PC-9 (cell line): Measurements from ENCODE around the gene SLCO2B1. TPM values are rescaled to one million over a fixed set of nuclear protein-coding genes. Genes with fewer than 3 reads are reported as not detected.

Experiments
- BruUV-seq: library from RNA; stranded (reverse); fragments of 400-500 nt; replicated peaks from 2 replicates; lab custom pipeline; 2021; lab: Mats Ljungman, UMichigan
- CTCF ChIA-PET: fragments of 300-600 bp; sonication (Branson Sonifier 250); formaldehyde crosslinking; loops from one replicate; lab custom pipeline; 2022; ENCODE audit warnings: antibody characterized with exemption; lab: Charles Lee
- POLR2A ChIA-PET: fragments of 300-600 bp; sonication (Branson Sonifier 250); formaldehyde crosslinking; loops from one replicate; lab custom pipeline; 2022; ENCODE audit warnings: antibody characterized with exemption; ENCODE audit not compliant: unreplicated experiment; lab: Charles Lee
- DNase-seq, 2 experiments: peaks; one replicate each; pipeline versions ENCODE4 v3.0.0 to v3.0.0-alpha.2; 2015 to 2022; ENCODE audit warnings: mixed read lengths in 1 of 2
- H2AFZ ChIP-seq: fragments of 200-600 bp; sonication (generic); 2 replicates; pipeline ENCODE4 v1.8.1; 2017; ENCODE audit warnings: antibody characterized with exemption
- H3F3A ChIP-seq: fragments of 200-600 bp; sonication (generic); 2 replicates; pipeline ENCODE4 v1.8.1; 2017; ENCODE audit warnings: antibody characterized with exemption, mild to moderate bottlenecking, low read depth; ENCODE audit not compliant: insufficient read depth
- H3K27ac ChIP-seq: fragments of 200-600 bp; sonication (generic); 2 replicates; pipeline ENCODE4 v1.6.1; 2016; ENCODE audit warnings: mixed run types
- H3K27me3 ChIP-seq: fragments of 200-600 bp; sonication (generic); 2 replicates; pipeline ENCODE4 v1.6.1; 2016; ENCODE audit warnings: low read depth, mixed run types; ENCODE audit not compliant: insufficient read depth
- H3K36me3 ChIP-seq: fragments of 200-600 bp; sonication (generic); 2 replicates; pipeline ENCODE4 v1.6.1; 2016; ENCODE audit warnings: low read depth, mixed run types
- H3K4me1 ChIP-seq: fragments of 200-600 bp; sonication (generic); replicated peaks from 2 replicates; pipeline ENCODE4 v1.6.1; 2016; ENCODE audit warnings: mixed run types; ENCODE audit not compliant: insufficient read depth
- H3K4me2 ChIP-seq: fragments of 200-600 bp; sonication (generic); 2 replicates; pipeline ENCODE4 v1.6.1; 2017; ENCODE audit warnings: mixed run types
- H3K4me3 ChIP-seq: fragments of 200-600 bp; sonication (generic); 2 replicates; pipeline ENCODE4 v1.6.1; 2016; ENCODE audit warnings: mixed run types
- H3K79me2 ChIP-seq: fragments of 200-600 bp; sonication (generic); 2 replicates; pipeline ENCODE4 v1.6.1; 2017; ENCODE audit warnings: low read depth, mixed run types
- H3K9me2 ChIP-seq: fragments of 200-600 bp; sonication (generic); 2 replicates; pipeline ENCODE4 v1.8.1; 2017; ENCODE audit warnings: mild to moderate bottlenecking; ENCODE audit not compliant: insufficient read depth
- H3K9me3 ChIP-seq: fragments of 200-600 bp; sonication (generic); 2 replicates; pipeline ENCODE4 v1.8.1; 2016; ENCODE audit warnings: low read depth; ENCODE audit not compliant: insufficient read depth
- H4K20me1 ChIP-seq: fragments of 200-600 bp; sonication (generic); 2 replicates; pipeline ENCODE4 v1.8.1; 2017; ENCODE audit not compliant: insufficient read depth
- CTCF ChIP-seq: fragments of 200-600 bp; sonication (generic); conservative IDR thresholded peaks from 2 replicates; pipeline ENCODE4 v1.6.1; 2017; ENCODE audit warnings: mixed run types, antibody characterized with exemption, mild to moderate bottlenecking, moderate library complexity
- EZH2 ChIP-seq: fragments of 200-600 bp; sonication (generic); IDR thresholded peaks from 2 replicates; pipeline ENCODE4 v1.8.0; 2017; ENCODE audit warnings: antibody characterized with exemption, low read depth
- intact Hi-C: fragments of 100-400 bp; cut with micrococcal nuclease; formaldehyde crosslinking; loops from one replicate; pipeline ENCODE4 v1.10.0; 2022; ENCODE audit not compliant: unreplicated experiment
- total RNA-seq: library from RNA; stranded (reverse); gene quantifications from 2 replicates; pipeline ENCODE4 v1.2.3, GENCODE V29; 2021

The SLCO2B1 gene
- total RNA-seq, 1 experiment from 2014 or later: 1.3 TPM

GRCh38 chr11:75160880-75161279 lies 10.0 kb downstream of the SLCO2B1 start:
- no peaks in the 10 kb centered on the region for H3K4me1 ChIP-seq
- POLR2A ChIA-PET: no interaction called here
- no peaks in the 10 kb centered on the region for H3F3A ChIP-seq
- no peak overlapping the region for H3K27ac ChIP-seq
- BruUV-seq: no TSS peak
- H3K27me3 ChIP-seq: peaks cover 59% of the 10 kb centered on the region
- CTCF ChIA-PET: no interaction called here
- no peak overlapping the region for H3K4me3 ChIP-seq
- no peak for DNase-seq
- H2AFZ ChIP-seq: no peak overlapping the region
- TF ChIP-seq CTCF (no peak), EZH2 (no peak)
- H3K36me3 ChIP-seq: no peaks in the 10 kb centered on the region
- no peak overlapping the region for H3K4me2 ChIP-seq
- intact Hi-C loops: no loop called here
- no peaks in the 10 kb centered on the region for H3K79me2 ChIP-seq
- H3K9me3 ChIP-seq: no peaks in the 10 kb centered on the region; the same call in 1 of the 2 replicates
- H4K20me1 ChIP-seq: no peaks in the 10 kb centered on the region
- H3K9me2 ChIP-seq: no peaks in the 10 kb centered on the region

- no peak overlapping the region for H3K27ac ChIP-seq
- no peak for DNase-seq
- H3K4me3 ChIP-seq: no peak overlapping the region
- CTCF ChIA-PET: no interaction called here
- no peak for TF ChIP-seq CTCF
- no peak for TF ChIP-seq EZH2
- POLR2A ChIA-PET: no interaction called here
- no peaks in the 10 kb centered on the region for H4K20me1 ChIP-seq
- H3K79me2 ChIP-seq: no peaks in the 10 kb centered on the region
- H3K4me1 ChIP-seq: no peaks in the 10 kb centered on the region
- H3K9me2 ChIP-seq: no peaks in the 10 kb centered on the region
- no peak overlapping the region for H3K4me2 ChIP-seq
- BruUV-seq: no TSS peak
- no peaks in the 10 kb centered on the region for H3K36me3 ChIP-seq
- peaks cover 65% of the 10 kb centered on the region for H3K27me3 ChIP-seq
- intact Hi-C loops: no loop called here
- no peak overlapping the region for H2AFZ ChIP-seq
- no peaks in the 10 kb centered on the region; the same call in 1 of the 2 replicates for H3K9me3 ChIP-seq
- no peaks in the 10 kb centered on the region for H3F3A ChIP-seq
Measured at GRCh38 chr11:75161506-75162095, 10.7 kb downstream of the SLCO2B1 start.

- intact Hi-C loops: no loop called here
- Histone ChIP-seq H3K27me3 (peaks cover 77% of the 10 kb centered on the region), H4K20me1 (no peaks in the 10 kb centered on the region), H3F3A (no peaks in the 10 kb centered on the region), H3K4me3 (no peak overlapping the region), H2AFZ (no peak overlapping the region), H3K4me2 (no peak overlapping the region), H3K9me3 (no peaks in the 10 kb centered on the region; the same call in 1 of the 2 replicates), H3K36me3 (no peaks in the 10 kb centered on the region), H3K27ac (no peak overlapping the region), H3K79me2 (no peaks in the 10 kb centered on the region), H3K9me2 (no peaks in the 10 kb centered on the region), H3K4me1 (no peaks in the 10 kb centered on the region)
- CTCF ChIA-PET: no interaction called here
- no peak for DNase-seq
- no peak for TF ChIP-seq CTCF
- POLR2A ChIA-PET: no interaction called here
- no TSS peak for BruUV-seq
Measured at GRCh38 chr11:75162954-75163353, 12.0 kb downstream of the SLCO2B1 start.
